ENCODE measurements around the gene SLC8A1.
A peak's percentile ranks its signal among the peaks of the same experiment; 100 is the strongest.

The SLC8A1 gene

GRCh38 chr2:40457837-40458236 lies 5.9 kb upstream of the SLC8A1 start:
- H3K4me3 ChIP-seq (ENCODE audit: low read depth, low read length): no peak overlapping the region
- no peak for DNase-seq (ENCODE audit: low read depth)
- TF ChIP-seq POLR2A (IDR thresholded peaks at IDR 0.05; ENCODE audit: extremely low read depth, insufficient read length) (no peak), CTCF (IDR thresholded peaks at IDR 0.05; ENCODE audit: low read depth, low read length) (no peak), MYC (IDR thresholded peaks at IDR 0.05; ENCODE audit: low read depth, low read length) (no peak), MAX (IDR thresholded peaks at IDR 0.05; ENCODE audit: low read depth, low read length) (no peak)

GRCh38 chr2:40457366-40457765 lies 5.5 kb upstream of the SLC8A1 start:
- TF ChIP-seq CTCF (IDR thresholded peaks at IDR 0.05; ENCODE audit: low read depth, low read length): no peak
- TF ChIP-seq MAX (IDR thresholded peaks at IDR 0.05; ENCODE audit: low read depth, low read length): no peak
- no peak for TF ChIP-seq MYC (IDR thresholded peaks at IDR 0.05; ENCODE audit: low read depth, low read length)
- no peak for TF ChIP-seq POLR2A (IDR thresholded peaks at IDR 0.05; ENCODE audit: extremely low read depth, insufficient read length)
- DNase-seq (ENCODE audit: low read depth): no peak
- no peak overlapping the region for H3K4me3 ChIP-seq (ENCODE audit: low read depth, low read length)

- no peak for TF ChIP-seq POLR2A (IDR thresholded peaks at IDR 0.05; ENCODE audit: extremely low read depth, insufficient read length)
- TF ChIP-seq CTCF (IDR thresholded peaks at IDR 0.05; ENCODE audit: low read depth, low read length): no peak
- no peak for TF ChIP-seq MYC (IDR thresholded peaks at IDR 0.05; ENCODE audit: low read depth, low read length)
- no peak for TF ChIP-seq MAX (IDR thresholded peaks at IDR 0.05; ENCODE audit: low read depth, low read length)
- DNase-seq (ENCODE audit: low read depth): no peak
- H3K4me3 ChIP-seq (ENCODE audit: low read depth, low read length): no peak overlapping the region
These were observed 5.0 kb upstream of the SLC8A1 start for GRCh38 chr2:40456926-40457325.

GRCh38 chr2:40455661-40456060 lies 3.8 kb upstream of the SLC8A1 start:
- peak; percentile 73 for DNase-seq (ENCODE audit: low read depth)
- H3K4me3 ChIP-seq (ENCODE audit: low read depth, low read length): no peak overlapping the region
- TF ChIP-seq CTCF (IDR thresholded peaks at IDR 0.05; ENCODE audit: low read depth, low read length) (no peak), MYC (IDR thresholded peaks at IDR 0.05; ENCODE audit: low read depth, low read length) (no peak), POLR2A (IDR thresholded peaks at IDR 0.05; ENCODE audit: extremely low read depth, insufficient read length) (no peak), MAX (IDR thresholded peaks at IDR 0.05; ENCODE audit: low read depth, low read length) (no peak)

GRCh38 chr2:40454321-40454720 lies 2.4 kb upstream of the SLC8A1 start:
- no peak for TF ChIP-seq POLR2A (IDR thresholded peaks at IDR 0.05; ENCODE audit: extremely low read depth, insufficient read length)
- no peak for TF ChIP-seq CTCF (IDR thresholded peaks at IDR 0.05; ENCODE audit: low read depth, low read length)
- TF ChIP-seq MYC (IDR thresholded peaks at IDR 0.05; ENCODE audit: low read depth, low read length): no peak
- no peak for TF ChIP-seq MAX (IDR thresholded peaks at IDR 0.05; ENCODE audit: low read depth, low read length)
- no peak overlapping the region for H3K4me3 ChIP-seq (ENCODE audit: low read depth, low read length)
- DNase-seq (ENCODE audit: low read depth): no peak

GRCh38 chr2:40452786-40453185 lies 896 bp upstream of the SLC8A1 start:
- no peak overlapping the region for H3K4me3 ChIP-seq (ENCODE audit: low read depth, low read length)
- no peak for TF ChIP-seq MYC (IDR thresholded peaks at IDR 0.05; ENCODE audit: low read depth, low read length)

More at GRCh38 chr2:40452786-40453185, 896 bp upstream of the SLC8A1 start:
- DNase-seq (ENCODE audit: low read depth): no peak
